HCT116 (cell line): ENCODE data around the gene PCK2. TPM values are rescaled to one million over a fixed set of nuclear protein-coding genes. Genes with fewer than 3 reads are reported as not detected.

Experiments used
- ATAC-seq: fragments of 200-7000 bp; cut with Tn5 transposase; 2 replicates; pipeline ENCODE4 v1.9.1; 2020; ENCODE audit warnings: mild to moderate bottlenecking, moderate library complexity
- BruUV-seq: library from RNA; stranded (reverse); fragments of 400-500 nt; replicated peaks from 2 replicates; lab custom pipeline; 2021; lab: Mats Ljungman, UMichigan
- CTCF ChIA-PET: fragments of 300-600 bp; sonication (Branson Sonifier 250); formaldehyde crosslinking; loops from one replicate; lab custom pipeline; 2021; ENCODE audit warnings: antibody characterized with exemption; lab: Charles Lee
- POLR2A ChIA-PET: fragments of 300-600, 350-600 bp; sonication (Branson Sonifier 250); formaldehyde crosslinking; loops from one replicate; lab custom pipeline; 2021; ENCODE audit warnings: antibody characterized with exemption; lab: Charles Lee
- RAD21 ChIA-PET, 2 experiments: fragments of 300-600 bp; sonication (Branson Sonifier 250); formaldehyde crosslinking; loops; one replicate each; lab custom pipeline; 2023; ENCODE audit warnings: low total read pairs in 2 of 2; ENCODE audit not compliant: uncharacterized antibody in 2 of 2, unreplicated experiment in 2 of 2, low non-redundant PET in 1 of 2; lab: Charles Lee
- DNase-seq: peaks from one replicate; pipeline ENCODE4 v3.0.0-alpha.2; 2010; ENCODE audit warnings: low read depth, low spot score
- H2AFZ ChIP-seq: fragments of 200-600 bp; shearing (Covaris generic), sonication (generic); 2 replicates; pipeline ENCODE4 v1.6.1; 2017; ENCODE audit warnings: low read depth, mixed run types, mixed read lengths, antibody characterized with exemption, low read length; ENCODE audit not compliant: poor library complexity, severe bottlenecking
- H3K27ac ChIP-seq: 2 replicates; pipeline ENCODE4 v1.5.1; 2012; ENCODE audit warnings: low read depth, low read length
- H3K27me3 ChIP-seq: fragments of 200-600 bp; sonication (generic); 2 replicates; pipeline ENCODE4 v1.6.1; 2016; ENCODE audit warnings: mixed run types, low read length, mixed read lengths; ENCODE audit not compliant: insufficient read depth
- H3K36me3 ChIP-seq, 2 experiments: fragments of 200-500 bp in 1 of 2; fragments of 200-600 bp in 1 of 2; sonication (Bioruptor generic) in 1 of 2; sonication (generic) in 1 of 2; 2 replicates each; pipeline versions ENCODE4 v1.5.1 to v1.6.1; 2014 to 2016; ENCODE audit warnings: low read length in 2 of 2, inconsistent platforms in 1 of 2, mixed read lengths in 1 of 2, mixed run types in 1 of 2; ENCODE audit not compliant: insufficient read depth in 2 of 2, control insufficient read depth in 1 of 2
- H3K4me1 ChIP-seq, 2 experiments: fragments of 200-600 bp in 1 of 2; sonication (generic) in 1 of 2; 2 replicates each; pipeline versions ENCODE4 v1.5.1 to v1.6.1; 2012 to 2017; ENCODE audit warnings: low read length in 2 of 2, inconsistent platforms in 1 of 2, mild to moderate bottlenecking in 1 of 2, mixed read lengths in 1 of 2, mixed run types in 1 of 2, moderate library complexity in 1 of 2; ENCODE audit not compliant: insufficient read depth in 2 of 2, control insufficient read depth in 1 of 2
- H3K4me2 ChIP-seq: fragments of 200-600 bp; sonication (generic); 2 replicates; pipeline ENCODE4 v1.6.1; 2017; ENCODE audit warnings: mixed run types, low read length, mixed read lengths
- H3K4me3 ChIP-seq, 2 experiments: fragments of 200-600 bp in 1 of 2; sonication (generic) in 1 of 2; replicated peaks in 1 of 2; 2 replicates each; pipeline ENCODE4 v1.5.1; 2011 to 2016; ENCODE audit warnings: low read length in 2 of 2, control low read depth in 1 of 2, low read depth in 1 of 2, mild to moderate bottlenecking in 1 of 2, mixed read lengths in 1 of 2, mixed run types in 1 of 2
- H3K79me2 ChIP-seq: fragments of 200-600 bp; sonication (generic); 2 replicates; pipeline ENCODE4 v1.6.1; 2017; ENCODE audit warnings: mild to moderate bottlenecking, mixed run types, low read length, moderate library complexity, mixed read lengths; ENCODE audit not compliant: insufficient read depth
- H3K9ac ChIP-seq: fragments of 200-600 bp; sonication (generic); 2 replicates; pipeline ENCODE4 v1.6.1; 2016; ENCODE audit warnings: low read length, mixed read lengths
- H3K9me2 ChIP-seq: fragments of 200-600 bp; sonication (generic), shearing (Covaris generic); 2 replicates; pipeline ENCODE4 v1.6.1; 2017; ENCODE audit warnings: mixed run types, mild to moderate bottlenecking, moderate library complexity; ENCODE audit not compliant: insufficient read depth
- H3K9me3 ChIP-seq, 2 experiments: fragments of 200-500 bp in 1 of 2; fragments of 200-600 bp in 1 of 2; sonication (Bioruptor generic) in 1 of 2; sonication (generic) in 1 of 2; 2 replicates each; pipeline ENCODE4 v1.6.1; 2014 to 2017; ENCODE audit warnings: low read length in 2 of 2, mixed read lengths in 2 of 2, inconsistent platforms in 1 of 2, low read depth in 1 of 2, mild to moderate bottlenecking in 1 of 2, mixed run types in 1 of 2, moderate library complexity in 1 of 2; ENCODE audit not compliant: control insufficient read depth in 1 of 2, insufficient read depth in 1 of 2
- H4K20me1 ChIP-seq: fragments of 200-600 bp; sonication (generic), shearing (Covaris generic); 2 replicates; pipeline ENCODE4 v1.6.1; 2017; ENCODE audit warnings: mixed run types, mild to moderate bottlenecking, moderate library complexity; ENCODE audit not compliant: insufficient read depth
- ATF3 ChIP-seq: IDR thresholded peaks from 2 replicates; pipeline ENCODE4 v1.6.1; 2012
- ELF1 ChIP-seq: IDR thresholded peaks from 2 replicates; pipeline ENCODE4 v1.6.1; 2012; ENCODE audit warnings: low read depth, borderline replicate concordance
- POLR2A ChIP-seq: IDR thresholded peaks from 2 replicates; pipeline ENCODE4 v1.7.0; 2011; ENCODE audit warnings: borderline replicate concordance; ENCODE audit not compliant: insufficient read depth, insufficient read length; ENCODE audit errors: extremely low read depth
- POLR2AphosphoS5 ChIP-seq: IDR thresholded peaks from 2 replicates; pipeline ENCODE4 v1.6.1; 2011; ENCODE audit warnings: mild to moderate bottlenecking, low read depth, low read length, moderate library complexity
- SIN3A ChIP-seq: IDR thresholded peaks from 2 replicates; pipeline ENCODE4 v1.6.1; 2012; ENCODE audit warnings: low read depth
- SRF ChIP-seq: IDR thresholded peaks from 2 replicates; pipeline ENCODE4 v1.6.1; 2012; ENCODE audit warnings: low read depth
- YY1 ChIP-seq: IDR thresholded peaks from 2 replicates; pipeline ENCODE4 v1.6.1; 2011; ENCODE audit warnings: low read length, low read depth, moderate library complexity, mild to moderate bottlenecking; ENCODE audit not compliant: insufficient replicate concordance; ENCODE audit errors: extremely low read depth
- ZBTB33 ChIP-seq: IDR thresholded peaks from 2 replicates; pipeline ENCODE4 v1.6.1; 2011; ENCODE audit warnings: mild to moderate bottlenecking, low read length, moderate library complexity; ENCODE audit not compliant: insufficient replicate concordance; ENCODE audit errors: extremely low read depth
- intact Hi-C: fragments of 100-400 bp; cut with micrococcal nuclease; formaldehyde crosslinking; loops from 2 replicates; pipeline ENCODE4 v1.10.0; 2022
- total RNA-seq: library from RNA; stranded (reverse); gene quantifications from one replicate; pipeline ENCODE4 v1.2.1, GENCODE V29; 2021; ENCODE audit not compliant: unreplicated experiment

The PCK2 gene
- total RNA-seq, 1 experiment from 2014 or later = 94.1 TPM

- Histone ChIP-seq H3K36me3 (no peaks in the 10 kb centered on the region), H3K4me2 (no peak overlapping the region), H3K27ac (no peak overlapping the region), H3K9me2 (no peaks in the 10 kb centered on the region), H3K79me2 (no peaks in the 10 kb centered on the region), H3K4me1 (peaks cover 2 to 15% of the 10 kb centered on the region in 2 experiments; a peak in 3 of 4 replicates), H3K9ac (no peak overlapping the region), H3K27me3 (no peaks in the 10 kb centered on the region), H3K4me3 (no peak overlapping the region), H3K9me3 (peaks cover 0 to under 1% of the 10 kb centered on the region in 2 experiments; a peak in 1 of 4 replicates), H2AFZ (no peak overlapping the region), H4K20me1 (no peaks in the 10 kb centered on the region)
- BruUV-seq = no TSS peak
- intact Hi-C loops = loop anchor here (5.0 kb wide), 1 partner anchor 102 kb away; the partner anchor contains the start of gene CHMP4A
- ATAC-seq (no peak), DNase-seq (no peak)
- TF ChIP-seq SIN3A (no peak), ELF1 (no peak), SRF (no peak), ZBTB33 (no peak), POLR2A (no peak), ATF3 (no peak), POLR2AphosphoS5 (no peak), YY1 (no peak)
- POLR2A ChIA-PET = interaction anchor here (1.2 to 1.9 kb wide), 3 partner anchors 15 to 31 kb away, joined by 4 to 5 read pairs (median 5); partner anchors contain the start of genes EMC9 and PCK2
- CTCF ChIA-PET = interaction anchor here (0.9 to 5.5 kb wide), 7 partner anchors 17 to 521 kb away, joined by 3 to 116 read pairs (median 9); partner anchors contain the start of genes IRF9 and PCK2
- RAD21 ChIA-PET = interaction anchor here (0.6 to 2.6 kb wide), 2 partner anchors 52 to 74 kb away, joined by 4 to 18 read pairs; no protein-coding TSS in a partner anchor
Observed at GRCh38 chr14:24110060-24110459, 15.9 kb downstream of the PCK2 start.
